GM19099 (cell line): ENCODE data around the gene RPL28.

ENCODE experiments used
- POLR2A ChIP-seq: IDR thresholded peaks from 3 replicates; pipeline ENCODE4 v1.6.1; 2011; ENCODE audit warnings: low read depth; ENCODE audit not compliant: insufficient read length; ENCODE audit errors: extremely low read depth

Gene RPL28

GRCh38 chr19:55418185-55418584 is 32.5 kb downstream of the RPL28 start:
- TF ChIP-seq POLR2A: no peak

GRCh38 chr19:55419103-55419502 is 33.4 kb downstream of the RPL28 start:
- TF ChIP-seq POLR2A: no peak

GRCh38 chr19:55419624-55420236 is 34.0 kb downstream of the RPL28 start:
- no peak for TF ChIP-seq POLR2A

- no peak for TF ChIP-seq POLR2A
Observed at GRCh38 chr19:55423225-55424005, 37.7 kb downstream of the RPL28 start.

- TF ChIP-seq POLR2A: no peak
Observed at GRCh38 chr19:55424518-55424917, 38.8 kb downstream of the RPL28 start.

GRCh38 chr19:55426042-55426441 is 40.3 kb downstream of the RPL28 start:
- no peak for TF ChIP-seq POLR2A

- TF ChIP-seq POLR2A: no peak
Observed at GRCh38 chr19:55431183-55431582, 45.5 kb downstream of the RPL28 start.

GRCh38 chr19:55432241-55432959 is 46.7 kb downstream of the RPL28 start:
- TF ChIP-seq POLR2A: no peak

- no peak for TF ChIP-seq POLR2A
Observed at GRCh38 chr19:55433292-55433691, 47.6 kb downstream of the RPL28 start.

- no peak for TF ChIP-seq POLR2A
Observed at GRCh38 chr19:55434356-55434919, 48.7 kb downstream of the RPL28 start.

- TF ChIP-seq POLR2A: no peak
Observed at GRCh38 chr19:55435020-55435419, 49.3 kb downstream of the RPL28 start.

- TF ChIP-seq POLR2A: no peak
Observed at GRCh38 chr19:55436847-55437246, 51.1 kb downstream of the RPL28 start.

GRCh38 chr19:55437410-55437809 is 51.7 kb downstream of the RPL28 start:
- TF ChIP-seq POLR2A: no peak

- no peak for TF ChIP-seq POLR2A
Observed at GRCh38 chr19:55439052-55439451, 53.3 kb downstream of the RPL28 start.

GRCh38 chr19:55440411-55441105 is 54.8 kb downstream of the RPL28 start:
- TF ChIP-seq POLR2A: no peak
